Esophagus muscularis mucosa (tissue), 3 donors: ENCODE measurements around the gene PLEKHS1.
A peak's percentile ranks its signal among the peaks of the same experiment; 100 is the strongest.

Experiments used
- EP300 ChIP-seq: sonication (generic); formaldehyde crosslinking; IDR thresholded peaks from one replicate; pipeline ENCODE4 v1.6.1; 2017; ENCODE audit warnings: antibody characterized with exemption
- TF ChIP-seq, protein P1 (sequence below), 3 experiments: fragments of 200-600 bp in 2 of 3; fragments of 450-650 bp in 1 of 3; sonication (generic) in 2 of 3; IDR thresholded peaks; one replicate each; pipeline ENCODE4 v1.5.1; 2017 to 2019; ENCODE audit warnings: antibody characterized with exemption in 3 of 3, mild to moderate bottlenecking in 2 of 3, moderate library complexity in 1 of 3

DNA sequence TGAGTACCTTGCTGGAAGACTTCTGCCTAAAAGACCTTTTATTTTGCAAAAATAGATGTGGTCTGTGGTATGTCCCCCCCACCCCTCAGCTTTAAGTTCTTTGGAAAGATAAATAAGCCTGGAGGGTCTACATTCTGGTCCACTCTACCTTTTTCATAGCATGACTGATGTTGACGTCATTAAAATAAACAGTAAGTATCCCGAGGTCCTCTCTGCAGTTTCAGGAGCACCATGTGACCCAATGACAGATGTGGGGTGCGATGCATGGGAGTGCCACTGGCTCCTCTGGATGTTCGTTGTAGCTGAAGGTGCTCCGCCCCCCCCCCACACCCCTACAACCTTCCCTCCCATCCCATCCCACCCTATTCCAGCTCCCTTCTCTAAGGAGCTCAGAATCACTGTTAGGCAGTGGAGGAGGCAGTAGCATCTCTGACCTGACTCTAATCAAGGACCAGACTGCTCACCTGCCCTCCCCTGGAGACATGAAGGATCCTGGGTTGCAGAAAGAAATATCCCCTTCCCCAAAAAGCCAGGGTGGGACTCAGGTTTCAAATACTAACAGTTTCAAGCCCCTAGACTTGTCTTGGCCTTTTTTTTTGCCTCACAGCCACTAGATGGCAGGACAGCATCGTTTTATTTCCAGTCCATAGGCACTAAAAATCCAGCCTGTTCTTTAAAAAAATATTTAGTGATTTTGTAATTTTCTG lies 46.7 kb upstream of the PLEKHS1 start:
- TF ChIP-seq, protein P1, sequence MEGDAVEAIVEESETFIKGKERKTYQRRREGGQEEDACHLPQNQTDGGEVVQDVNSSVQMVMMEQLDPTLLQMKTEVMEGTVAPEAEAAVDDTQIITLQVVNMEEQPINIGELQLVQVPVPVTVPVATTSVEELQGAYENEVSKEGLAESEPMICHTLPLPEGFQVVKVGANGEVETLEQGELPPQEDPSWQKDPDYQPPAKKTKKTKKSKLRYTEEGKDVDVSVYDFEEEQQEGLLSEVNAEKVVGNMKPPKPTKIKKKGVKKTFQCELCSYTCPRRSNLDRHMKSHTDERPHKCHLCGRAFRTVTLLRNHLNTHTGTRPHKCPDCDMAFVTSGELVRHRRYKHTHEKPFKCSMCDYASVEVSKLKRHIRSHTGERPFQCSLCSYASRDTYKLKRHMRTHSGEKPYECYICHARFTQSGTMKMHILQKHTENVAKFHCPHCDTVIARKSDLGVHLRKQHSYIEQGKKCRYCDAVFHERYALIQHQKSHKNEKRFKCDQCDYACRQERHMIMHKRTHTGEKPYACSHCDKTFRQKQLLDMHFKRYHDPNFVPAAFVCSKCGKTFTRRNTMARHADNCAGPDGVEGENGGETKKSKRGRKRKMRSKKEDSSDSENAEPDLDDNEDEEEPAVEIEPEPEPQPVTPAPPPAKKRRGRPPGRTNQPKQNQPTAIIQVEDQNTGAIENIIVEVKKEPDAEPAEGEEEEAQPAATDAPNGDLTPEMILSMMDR (IDR thresholded peaks at IDR 0.05), result peak; percentile 57 to 72 (median 64)
- TF ChIP-seq EP300, result no peak
